HL-60 (cell line): ENCODE results near the gene TOX3.

ENCODE experiments used
- CTCF ChIP-seq: IDR thresholded peaks from one replicate; pipeline ENCODE4 v1.5.1; 2011; ENCODE audit warnings: low read length, control low read depth, inconsistent platforms; ENCODE audit not compliant: insufficient read depth
- GABPA ChIP-seq: IDR thresholded peaks from 2 replicates; pipeline ENCODE4 v1.6.1; 2012; ENCODE audit warnings: low read depth
- POLR2AphosphoS5 ChIP-seq: IDR thresholded peaks from 2 replicates; pipeline ENCODE4 v1.6.1; 2012; ENCODE audit warnings: low read depth
- REST ChIP-seq: IDR thresholded peaks from 2 replicates; pipeline ENCODE4 v1.6.1; 2012; ENCODE audit warnings: low read depth; ENCODE audit not compliant: insufficient replicate concordance
- SPI1 ChIP-seq: IDR thresholded peaks from 2 replicates; pipeline ENCODE4 v1.6.1; 2012; ENCODE audit warnings: low read depth, mild to moderate bottlenecking, borderline replicate concordance

- TF ChIP-seq CTCF, result no peak
- TF ChIP-seq POLR2AphosphoS5, result no peak
- TF ChIP-seq GABPA, result no peak
- TF ChIP-seq SPI1, result no peak
- no peak for TF ChIP-seq REST
These were observed 44.5 kb upstream of the TOX3 start for GRCh38 chr16:52591471-52591870.
